NCI-H2107 treated with DMSO at 0.1 percent for 48 hours (cell line): Measurements from ENCODE around the gene STAG3.
A peak's percentile ranks its signal among the peaks of the same experiment; 100 is the strongest.

Experiments
- DNase-seq: peaks from one replicate; lab custom pipeline; 2025; ENCODE audit not compliant: unreplicated experiment; lab: John Stamatoyannopoulos, UW

The STAG3 gene

DNA sequence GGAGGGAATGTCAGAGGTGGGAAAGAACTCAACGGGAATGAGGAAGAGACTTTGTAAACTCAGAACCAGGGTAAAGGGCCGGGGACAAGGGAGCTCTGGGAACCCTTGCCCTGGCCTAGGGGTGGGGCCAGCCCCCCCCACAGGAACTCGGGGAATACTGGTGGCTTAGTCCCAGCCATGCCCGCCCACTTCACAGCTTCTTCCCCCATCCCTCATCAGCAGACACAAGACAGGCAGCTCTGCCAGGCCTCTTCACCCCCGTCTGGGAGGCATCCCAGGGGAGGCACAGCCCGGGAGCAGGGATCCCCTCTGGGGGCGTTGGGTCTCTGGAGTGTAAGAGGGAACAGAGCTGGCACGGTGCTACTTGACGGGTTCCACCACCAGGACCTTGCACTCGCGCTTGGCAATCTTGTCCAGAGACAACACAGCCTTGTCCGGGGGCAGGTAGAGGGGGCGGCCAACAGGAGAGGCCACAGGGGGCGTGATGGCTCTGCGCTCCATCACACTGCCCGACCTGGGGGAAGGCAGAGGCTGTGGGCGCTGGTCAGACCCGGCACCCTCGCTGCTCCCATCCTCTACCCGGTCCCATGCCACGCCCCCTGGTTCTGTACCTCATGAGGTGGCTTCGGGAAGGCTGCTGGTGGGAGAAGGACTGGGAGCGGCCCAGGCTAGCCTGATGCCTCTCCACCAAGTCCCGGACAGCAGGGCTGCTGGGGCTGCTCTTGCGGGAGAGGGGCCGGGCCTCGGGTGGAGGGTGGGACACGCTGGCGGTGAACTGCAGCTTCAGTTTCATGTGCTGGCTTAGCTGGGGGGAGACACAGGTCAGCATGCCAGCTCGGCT, 22.8 kb upstream of the STAG3 start:
- no peak for DNase-seq

DNA sequence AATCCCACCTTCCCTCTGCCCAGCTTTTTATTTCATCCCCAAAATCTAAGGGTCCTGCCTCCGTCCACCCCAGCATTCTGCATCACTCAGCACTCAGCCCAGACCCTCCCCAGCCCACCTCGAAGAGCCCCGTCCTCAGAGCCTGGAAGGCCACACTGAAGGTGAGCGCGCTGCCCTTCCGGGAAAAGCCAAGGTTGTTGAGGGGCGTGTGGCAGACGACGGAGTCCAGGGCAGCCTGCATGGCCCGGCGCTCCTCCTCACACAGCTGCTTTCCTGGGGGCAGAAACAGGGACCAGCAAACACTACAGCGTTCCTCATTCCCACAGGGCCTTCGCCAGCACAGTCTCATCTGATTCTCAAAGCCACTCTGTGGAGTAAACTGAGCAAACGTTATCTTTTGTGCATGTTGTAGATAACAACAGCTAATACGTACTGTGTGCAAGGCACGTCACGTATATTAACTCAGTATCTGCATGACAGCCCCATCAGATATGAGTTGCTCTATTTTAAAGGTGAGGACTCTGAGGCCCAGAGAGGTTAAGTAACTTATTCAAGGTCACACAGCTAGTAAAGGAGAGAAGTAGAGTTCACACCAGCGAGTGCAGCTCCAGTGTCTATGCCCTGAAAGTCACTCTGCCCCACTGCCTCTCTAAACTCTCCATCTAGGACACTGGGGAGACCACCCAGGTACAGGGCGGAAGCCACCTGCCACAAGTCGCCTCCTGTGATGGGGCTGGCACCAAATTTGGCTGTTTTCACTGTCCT, 22.0 kb upstream of the STAG3 start:
- no peak for DNase-seq

DNA sequence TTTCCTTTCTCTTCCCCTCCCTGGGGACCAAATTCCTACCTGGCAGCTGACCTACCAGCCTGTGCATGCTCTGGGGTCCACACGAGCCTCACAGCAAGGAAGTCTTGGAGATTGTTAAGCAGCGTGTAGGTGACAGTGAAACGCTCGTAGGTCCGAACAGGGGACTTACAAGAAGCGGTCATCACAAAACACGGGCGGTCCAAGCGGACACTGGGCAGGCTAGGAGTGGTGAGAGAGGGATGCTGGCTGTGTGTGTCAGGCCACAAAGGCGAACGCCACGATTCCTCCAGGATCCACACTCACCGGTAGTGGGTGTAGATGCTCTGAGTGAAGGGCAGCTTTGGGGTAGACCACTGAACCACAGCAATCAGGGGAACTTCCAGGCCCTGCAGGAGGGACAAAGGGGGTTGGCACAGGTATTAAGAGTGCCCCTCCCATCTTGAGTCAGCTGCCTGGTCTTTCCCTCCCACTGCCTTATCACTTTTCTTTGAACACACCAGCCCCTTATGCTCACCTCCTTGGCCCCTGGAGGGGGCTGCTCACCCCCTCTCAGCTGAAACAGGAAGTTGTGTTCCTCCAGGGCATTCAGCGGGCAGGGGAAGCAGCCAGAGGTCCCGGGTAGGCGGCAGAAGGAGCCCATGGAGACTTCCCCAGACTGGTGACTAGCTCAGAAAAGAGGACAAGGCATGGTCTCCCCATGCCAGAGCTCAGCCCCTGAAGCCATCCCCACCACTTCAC, 21.2 kb upstream of the STAG3 start:
- DNase-seq: no peak

- no peak for DNase-seq
Observed at GRCh38 chr7:100157069-100157333, 20.7 kb upstream of the STAG3 start.

DNA sequence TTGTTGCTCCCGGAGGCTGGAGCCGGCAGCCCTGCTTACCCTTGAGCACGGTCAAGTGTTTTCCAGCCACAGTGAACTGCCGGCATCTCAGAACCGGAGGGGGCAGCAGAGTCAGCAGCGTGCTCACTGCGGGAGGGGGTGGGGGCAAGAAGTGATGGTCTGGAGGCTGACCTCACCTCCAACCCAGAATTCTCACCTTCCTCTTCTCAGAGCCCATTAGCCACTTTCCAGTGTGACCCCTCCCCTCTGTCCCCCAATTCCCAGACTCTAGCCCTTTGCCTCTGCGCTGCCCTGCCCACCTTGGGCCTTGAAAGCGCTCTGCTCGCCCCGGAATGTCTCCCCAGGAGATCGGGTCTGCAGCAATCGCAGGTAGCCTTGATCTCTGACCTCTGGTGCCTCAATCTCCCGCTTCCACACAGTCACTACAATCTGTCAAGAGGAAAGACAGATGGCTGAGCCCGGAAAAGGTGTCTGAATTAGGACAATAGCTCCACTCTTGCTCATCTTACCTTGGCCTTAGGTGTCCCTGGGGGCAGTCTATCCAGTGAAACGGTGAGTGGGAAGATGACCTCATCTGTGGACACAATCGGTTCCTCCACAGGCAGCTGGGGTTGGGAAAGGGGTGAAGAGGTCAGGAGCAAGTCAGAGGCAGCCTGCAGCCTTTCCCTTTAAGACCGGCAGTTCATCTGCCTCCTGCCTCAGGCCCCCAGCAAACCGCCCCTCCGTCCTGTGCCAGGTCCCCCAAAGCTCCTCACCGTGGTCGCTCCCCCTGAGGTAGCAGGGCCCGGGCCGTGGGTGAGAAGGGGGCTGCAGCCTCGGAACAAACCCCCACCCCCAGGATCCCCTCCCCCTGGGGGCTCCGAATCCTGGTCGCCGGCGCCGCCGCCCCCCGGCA, 20.1 kb upstream of the STAG3 start:
- no peak for DNase-seq

DNA sequence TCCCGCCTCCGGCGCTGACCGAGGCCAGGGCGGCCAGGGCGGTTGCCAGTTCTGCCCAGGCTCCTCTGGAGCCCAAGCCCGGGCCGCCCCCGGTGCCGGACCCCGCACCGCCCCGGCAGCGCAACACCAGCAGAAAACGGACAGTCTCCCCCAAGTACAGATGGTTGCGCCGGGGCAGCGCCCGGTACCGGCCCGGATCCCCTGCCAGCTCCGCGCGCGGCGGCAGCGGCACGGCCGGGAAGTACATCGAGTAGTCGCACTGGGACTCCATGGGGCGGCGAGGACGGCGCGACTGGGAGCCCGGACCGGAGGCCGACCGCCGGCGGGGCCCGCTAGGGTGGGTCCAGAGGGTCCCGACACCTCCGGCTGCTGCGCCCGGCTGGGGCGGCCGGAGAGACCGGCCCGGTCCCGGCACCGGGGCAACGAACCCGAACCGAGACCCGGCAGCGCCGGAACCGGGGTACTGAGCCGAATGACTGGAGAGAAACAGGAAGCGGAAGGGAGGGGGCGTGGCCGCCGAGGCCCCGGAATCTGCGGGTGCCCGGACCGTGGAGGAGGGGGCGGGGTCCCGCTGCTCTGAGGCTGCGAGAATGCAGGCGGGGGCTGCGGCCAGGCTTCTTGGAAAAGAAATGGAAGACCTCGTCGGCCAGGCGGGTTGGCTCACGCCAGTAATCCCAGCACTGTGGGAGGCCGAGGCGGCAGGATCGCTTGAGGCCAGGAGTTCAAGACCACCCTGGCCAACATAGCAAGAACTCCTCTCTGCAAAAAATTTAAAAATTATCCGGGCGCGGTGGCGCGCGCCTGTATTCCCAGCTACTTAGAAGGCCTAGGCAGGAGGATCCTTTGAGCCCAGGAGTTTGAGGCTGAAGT, 19.3 kb upstream of the STAG3 start, which contains the start of gene TRAPPC14:
Gene TRAPPC14 (minus strand): TSS at position 495 of the 870 bp plus-strand sequence. CDS start 224 bp downstream, at position 271.
- peak; percentile 87 for DNase-seq

- no peak for DNase-seq
Observed at GRCh38 chr7:100159099-100159623, 18.6 kb upstream of the STAG3 start.

DNA sequence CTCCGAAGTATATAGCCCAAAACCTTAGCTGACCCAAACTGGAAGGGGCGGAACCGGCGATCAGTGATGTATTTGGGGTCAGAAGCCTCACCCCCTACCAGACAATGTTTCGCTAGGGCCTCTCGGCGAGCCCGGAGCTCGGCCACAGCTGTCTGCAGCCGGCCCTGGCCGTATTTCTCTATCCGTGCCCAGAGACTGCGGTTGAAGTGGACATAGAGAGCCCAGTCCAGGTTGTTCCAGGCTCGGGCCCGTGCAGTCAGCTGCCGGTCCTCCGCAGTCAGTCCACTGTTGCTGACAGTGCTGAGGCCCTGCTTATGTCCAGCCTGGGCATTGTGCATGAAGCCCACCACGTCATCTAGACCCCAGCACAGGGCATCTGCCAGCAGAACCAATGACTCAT, 17.7 kb upstream of the STAG3 start:
- no peak for DNase-seq

DNA sequence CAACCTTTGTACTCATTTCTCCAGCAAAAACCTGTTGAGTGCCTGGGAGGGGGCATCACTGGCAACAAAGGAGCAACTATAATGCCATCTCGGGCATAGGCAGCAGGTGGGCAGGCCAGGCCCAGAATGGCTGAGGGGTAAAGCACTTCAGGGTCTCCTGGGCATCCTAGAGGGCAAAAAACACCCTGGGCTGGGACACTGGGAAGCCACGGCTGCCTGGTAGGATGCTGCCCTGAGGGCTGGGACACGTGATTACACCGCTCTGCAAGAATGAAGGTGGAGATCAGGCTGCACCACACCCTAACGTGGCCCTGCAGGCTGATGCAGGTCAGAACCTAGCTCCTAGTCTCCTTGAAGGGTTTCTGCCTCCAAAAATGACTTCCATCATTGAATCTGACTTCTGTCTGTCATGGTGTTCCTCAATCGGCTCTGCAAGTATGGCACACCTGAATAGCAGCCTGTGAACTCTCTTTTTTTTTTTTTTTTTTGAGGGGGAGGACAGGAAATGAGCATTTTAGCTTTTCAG, 14.6 kb upstream of the STAG3 start:
- no peak for DNase-seq

GRCh38 chr7:100163871-100164270, 13.8 kb upstream of the STAG3 start:
- DNase-seq: no peak

- DNase-seq: no peak
Observed at GRCh38 chr7:100166317-100166940, 11.3 kb upstream of the STAG3 start.

DNA sequence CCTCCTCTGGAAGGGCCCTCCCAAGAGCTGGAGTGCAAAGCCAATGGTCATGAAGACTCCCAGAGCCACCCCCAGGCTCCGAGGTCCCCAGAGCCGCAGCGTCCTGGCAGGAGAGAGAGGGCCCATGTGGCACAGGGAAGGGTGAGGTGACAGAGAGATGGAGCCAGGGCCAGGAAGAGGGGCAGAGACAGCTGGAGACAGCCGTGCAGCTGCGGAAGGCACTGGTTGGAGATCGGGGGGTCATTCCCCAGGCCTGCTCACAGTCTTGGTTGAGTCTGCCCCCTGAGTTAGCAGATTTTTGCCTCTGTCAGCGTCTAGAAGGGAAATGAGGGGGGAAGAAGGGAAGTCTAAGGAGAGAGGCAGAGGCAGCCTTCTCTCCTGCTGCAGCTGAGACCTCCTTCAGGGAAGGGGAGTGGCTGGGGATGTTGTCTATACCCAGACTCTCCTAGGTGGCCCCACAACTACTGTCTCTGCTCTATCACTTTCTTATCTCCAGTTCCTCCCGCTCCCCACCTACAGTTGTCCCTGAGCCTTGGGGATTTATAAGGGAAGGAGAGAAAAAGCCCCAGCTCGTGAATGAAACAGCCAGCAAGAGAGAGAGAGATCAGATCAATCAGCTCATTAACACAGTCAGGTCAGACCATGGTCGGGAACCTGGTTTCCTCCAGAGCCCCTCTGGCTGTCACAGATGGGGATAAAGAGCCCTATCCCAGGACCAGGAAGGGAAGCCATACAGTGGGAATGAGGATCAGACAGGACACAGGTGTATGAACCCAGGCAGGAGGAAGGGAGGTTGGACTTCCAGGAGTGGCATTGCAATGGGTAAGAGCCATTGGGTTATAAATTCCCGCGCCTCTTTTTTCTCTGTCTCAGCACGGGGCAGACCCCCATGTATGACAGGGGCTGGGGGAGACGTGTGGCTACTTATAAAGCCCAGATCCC, 10.5 kb upstream of the STAG3 start:
- DNase-seq: no peak

- no peak for DNase-seq
Observed at GRCh38 chr7:100167912-100168323, 9.8 kb upstream of the STAG3 start.

DNA sequence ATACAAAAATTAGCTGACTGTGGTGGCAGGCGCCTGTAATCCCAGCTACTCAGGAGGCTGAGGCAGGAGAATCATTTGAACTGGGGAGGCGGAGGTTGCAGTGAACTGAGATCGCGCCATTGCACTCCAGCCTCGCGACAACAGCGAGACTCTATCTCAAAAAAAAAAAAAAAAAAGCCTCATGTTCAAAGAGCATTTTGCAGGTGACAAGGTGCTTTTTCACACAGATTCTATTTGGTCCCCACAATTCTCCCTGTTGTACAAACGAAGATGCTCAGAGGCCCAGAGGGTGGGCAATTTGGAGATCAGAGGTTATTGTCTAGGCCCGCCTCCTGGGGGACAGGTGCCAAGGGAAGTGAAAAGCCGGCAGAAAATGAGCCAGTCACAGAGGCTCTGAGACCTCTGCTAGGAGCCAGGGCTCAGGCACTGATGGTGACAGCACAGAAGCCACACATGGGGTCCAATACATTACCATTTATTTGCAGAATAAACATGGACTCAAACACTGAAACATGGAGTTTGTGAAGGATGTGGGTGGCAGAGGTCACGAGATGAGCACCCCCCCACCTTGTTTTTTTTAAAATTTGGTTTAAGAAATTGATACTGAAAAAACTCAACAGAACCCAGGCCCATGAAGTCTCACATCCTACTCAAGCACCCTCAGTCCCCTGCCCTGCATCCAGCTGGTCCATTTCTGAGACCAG, 8.4 kb upstream of the STAG3 start:
- no peak for DNase-seq

GRCh38 chr7:100170101-100170897, 7.4 kb upstream of the STAG3 start:
- DNase-seq: no peak

DNA sequence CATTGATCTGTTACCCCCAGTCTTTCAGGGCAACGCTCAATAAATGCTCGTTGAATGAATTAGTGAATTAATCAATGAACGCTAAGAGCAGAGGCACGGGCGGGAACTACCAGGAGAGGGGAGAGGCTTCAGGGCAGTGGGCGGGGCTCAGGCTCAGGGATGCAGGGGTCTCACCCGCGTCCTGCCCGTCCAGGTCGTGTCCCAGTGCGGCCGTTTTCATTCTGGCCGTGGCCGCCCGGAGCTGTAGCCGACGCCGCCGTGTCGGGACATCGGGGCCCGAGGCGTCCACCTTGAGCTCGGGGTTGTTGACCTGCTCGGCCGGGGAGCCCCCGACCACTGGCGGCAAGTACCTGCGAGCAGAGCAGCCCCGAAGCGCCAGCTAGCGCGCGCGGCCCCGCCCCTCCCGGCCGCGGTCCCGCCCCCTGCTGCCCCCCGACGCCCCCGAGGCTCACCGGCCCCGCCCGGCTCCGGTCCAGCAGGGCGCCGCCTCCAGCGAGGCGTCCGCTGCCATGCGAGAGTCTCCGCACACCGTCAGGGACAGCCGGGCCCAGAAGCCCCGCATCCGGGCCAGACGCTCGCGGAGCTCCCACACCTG, 6.5 kb upstream of the STAG3 start:
- DNase-seq: no peak
